C4-2B (cell line): ENCODE data around the gene ZWINT.
A peak's percentile ranks its signal among the peaks of the same experiment; 100 is the strongest.

Source experiments
- H3K27ac ChIP-seq: fragments of 450-650 bp; 2 replicates; pipeline ENCODE4 v1.5.1; 2017
- CTCF ChIP-seq: fragments of 450-650 bp; conservative IDR thresholded peaks from 2 replicates; pipeline ENCODE4 v1.5.1; 2017; ENCODE audit warnings: mild to moderate bottlenecking
- ZFX ChIP-seq: fragments of 450-650 bp; IDR thresholded peaks from 2 replicates; pipeline ENCODE4 v1.6.1; 2017

ZWINT gene

DNA sequence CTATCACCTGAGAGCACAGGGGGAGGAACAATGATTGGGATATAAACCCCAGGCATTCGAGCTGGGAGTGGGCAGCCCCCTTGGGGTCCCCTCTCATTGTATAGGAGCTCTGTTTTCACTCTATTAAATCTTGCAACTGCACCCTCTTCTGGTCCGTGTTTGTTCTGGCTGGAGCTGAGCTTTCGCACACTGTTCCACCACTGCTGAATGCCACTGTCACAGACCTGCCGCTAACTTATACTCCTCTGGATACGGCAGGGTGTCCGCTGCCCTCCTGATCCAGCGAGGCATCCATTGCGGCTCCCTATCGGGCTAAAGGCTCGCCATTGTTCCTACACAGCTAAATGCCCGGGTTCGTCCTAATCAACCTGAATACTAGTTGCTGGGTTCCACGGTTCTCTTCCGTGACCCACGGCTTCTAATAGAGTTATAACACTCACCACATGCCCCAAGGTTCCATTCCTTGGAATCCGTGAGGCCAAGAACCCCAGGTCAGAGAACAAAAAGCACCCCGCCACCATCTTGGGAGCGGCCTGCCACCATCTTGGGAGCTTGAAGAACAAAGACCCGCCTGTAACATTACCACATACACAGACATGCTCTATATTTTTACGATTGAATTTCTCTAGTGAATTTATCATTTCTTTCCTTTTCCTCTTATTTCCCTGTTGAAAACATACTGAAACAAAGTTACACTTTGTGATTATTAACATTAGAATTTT, 9.0 kb downstream of the ZWINT start:
- H3K27ac ChIP-seq: no peak overlapping the region
- TF ChIP-seq CTCF (no peak), ZFX (no peak)

GRCh38 chr10:56349611-56350010, 11.4 kb downstream of the ZWINT start:
- TF ChIP-seq ZFX (no peak), CTCF (peak; percentile 46)
- no peak overlapping the region for H3K27ac ChIP-seq

GRCh38 chr10:56348101-56348500, 13.0 kb downstream of the ZWINT start:
- no peak for TF ChIP-seq ZFX
- no peak for TF ChIP-seq CTCF
- H3K27ac ChIP-seq: no peak overlapping the region; the same call in 1 of the 2 replicates

DNA sequence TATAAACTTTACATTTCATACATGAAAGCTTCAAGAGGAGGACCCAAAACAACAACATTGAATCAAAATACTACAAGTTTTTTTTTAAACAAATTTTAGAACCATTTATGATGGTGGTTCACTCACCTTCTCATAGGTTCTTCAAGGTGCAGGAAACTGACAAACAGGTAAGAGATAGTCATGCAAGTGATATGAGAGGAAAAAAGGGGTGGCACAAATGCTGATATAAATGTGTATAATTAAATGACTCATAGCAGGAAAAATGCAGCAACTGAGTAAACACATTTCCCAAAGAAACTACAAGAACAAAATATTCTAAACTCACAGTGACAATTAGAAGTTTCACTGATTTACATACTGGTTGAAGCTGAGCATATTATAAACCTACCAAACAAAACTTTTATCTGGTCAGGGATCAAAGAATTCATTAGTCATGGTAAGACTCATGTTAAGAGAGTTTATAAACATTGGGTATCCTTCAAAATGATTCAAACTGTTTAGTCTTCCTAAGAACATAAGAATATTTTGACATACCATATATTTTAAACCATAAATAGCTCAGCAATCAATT, 14.1 kb downstream of the ZWINT start:
- no peak overlapping the region for H3K27ac ChIP-seq
- TF ChIP-seq CTCF (no peak), ZFX (no peak)

DNA sequence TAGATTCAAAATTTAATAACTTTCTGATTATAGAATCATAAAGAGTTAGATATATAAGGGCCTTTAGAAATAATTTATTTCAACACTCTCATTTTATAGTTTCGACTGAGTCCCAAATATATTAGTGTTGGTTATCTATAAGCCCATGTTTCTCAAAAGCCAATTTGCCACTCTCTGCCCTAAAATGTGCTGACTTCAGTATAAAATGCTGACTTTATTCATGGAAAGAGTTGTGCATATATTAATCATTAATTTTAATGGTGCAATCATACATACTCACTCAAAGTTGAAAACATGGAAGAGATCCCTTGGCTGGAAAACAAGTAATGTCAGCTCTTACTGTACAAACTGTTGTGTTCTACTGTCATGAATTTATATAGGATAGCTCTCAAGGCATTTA, 19.4 kb downstream of the ZWINT start:
- TF ChIP-seq ZFX (no peak), CTCF (no peak)
- no peak overlapping the region for H3K27ac ChIP-seq

- H3K27ac ChIP-seq: no peak overlapping the region
- TF ChIP-seq ZFX (no peak), CTCF (no peak)
These were observed 31.1 kb downstream of the ZWINT start for GRCh38 chr10:56329961-56330360.

DNA sequence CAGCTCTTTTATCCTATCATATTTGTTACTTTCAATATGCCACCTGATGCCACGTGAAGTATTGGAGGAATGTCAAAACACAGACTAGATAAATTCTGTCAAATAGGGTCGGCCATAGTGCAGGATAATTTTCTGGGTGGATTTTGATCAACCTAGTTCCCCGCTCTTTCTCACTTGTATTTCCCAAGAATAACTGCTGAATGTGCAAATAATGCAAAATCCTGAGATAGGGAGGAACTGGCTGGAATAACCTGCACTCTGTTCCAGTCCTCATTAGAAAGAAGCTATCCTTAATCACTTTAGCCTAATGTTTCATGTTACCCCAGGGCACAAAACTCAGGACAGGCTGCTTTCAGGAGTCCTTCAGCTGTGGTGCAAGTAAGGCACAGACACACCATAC, 33.9 kb downstream of the ZWINT start:
- TF ChIP-seq ZFX (no peak), CTCF (no peak)
- no peak overlapping the region for H3K27ac ChIP-seq
